ENCODE results near the gene TMCO6.

The TMCO6 gene

GRCh38 chr5:140674211-140674610 is 35.0 kb downstream of the TMCO6 start:
- DNase-seq: no peak

DNA sequence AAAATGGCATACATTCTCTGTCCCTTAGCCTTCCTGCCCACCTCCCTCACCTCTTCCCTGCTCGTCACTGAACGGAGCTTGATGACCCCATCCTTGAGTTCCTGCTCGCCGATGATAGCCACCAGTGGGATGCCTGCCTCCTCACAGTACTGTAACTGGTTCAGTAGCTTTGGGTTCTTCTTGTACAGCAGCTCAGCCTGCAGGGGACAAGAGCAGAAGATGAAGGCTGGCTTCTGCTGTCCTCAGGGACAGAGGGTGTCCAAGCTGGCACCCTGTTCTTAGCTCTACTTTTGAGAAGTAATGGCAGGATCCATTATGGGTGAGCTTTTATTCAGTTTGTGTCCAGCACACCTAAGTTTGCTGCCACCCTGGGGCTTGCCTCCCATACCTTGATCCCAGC is 35.4 kb downstream of the TMCO6 start:
- DNase-seq: no peak

DNA sequence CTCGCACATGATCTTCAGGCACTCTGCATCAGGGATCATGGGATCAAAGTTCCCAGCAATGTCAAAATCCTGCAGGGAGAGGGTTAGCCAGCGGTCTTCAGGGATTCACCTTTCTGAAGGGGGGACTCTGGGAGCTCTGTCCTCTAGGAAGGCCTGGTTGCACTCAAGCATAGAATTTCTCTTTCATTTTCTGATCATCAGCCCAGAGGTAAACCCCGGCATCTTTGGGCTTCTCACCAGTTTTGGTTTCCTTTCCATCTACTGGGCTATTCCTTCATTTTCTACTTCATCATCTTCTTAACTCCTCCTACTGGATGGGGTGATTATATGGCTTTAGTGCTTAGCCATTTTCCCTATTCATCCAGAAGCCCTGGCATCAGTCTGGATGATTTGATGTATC is 38.7 kb downstream of the TMCO6 start:
- no peak for DNase-seq

DNA sequence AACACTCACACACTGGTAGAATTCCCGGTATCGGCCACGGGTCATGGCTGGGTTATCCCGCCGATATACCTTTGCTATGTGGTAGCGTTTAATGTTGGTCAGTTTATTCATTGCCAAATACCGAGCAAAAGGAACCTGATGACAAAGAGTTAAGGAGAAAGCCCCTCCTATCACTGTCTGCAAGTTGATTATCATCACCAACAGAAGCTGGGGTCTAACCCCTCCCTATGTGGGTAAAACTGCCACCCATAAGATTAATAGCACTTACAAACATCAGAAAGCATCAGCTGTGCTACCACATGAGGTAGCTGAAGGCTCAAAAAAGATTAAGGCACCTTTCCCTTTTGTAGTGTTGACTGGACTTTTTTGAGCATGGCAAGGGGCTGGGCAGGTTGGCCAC is 39.7 kb downstream of the TMCO6 start:
- DNase-seq: no peak

- no peak for DNase-seq
Measured at GRCh38 chr5:140690376-140690932, 51.2 kb downstream of the TMCO6 start.

DNA sequence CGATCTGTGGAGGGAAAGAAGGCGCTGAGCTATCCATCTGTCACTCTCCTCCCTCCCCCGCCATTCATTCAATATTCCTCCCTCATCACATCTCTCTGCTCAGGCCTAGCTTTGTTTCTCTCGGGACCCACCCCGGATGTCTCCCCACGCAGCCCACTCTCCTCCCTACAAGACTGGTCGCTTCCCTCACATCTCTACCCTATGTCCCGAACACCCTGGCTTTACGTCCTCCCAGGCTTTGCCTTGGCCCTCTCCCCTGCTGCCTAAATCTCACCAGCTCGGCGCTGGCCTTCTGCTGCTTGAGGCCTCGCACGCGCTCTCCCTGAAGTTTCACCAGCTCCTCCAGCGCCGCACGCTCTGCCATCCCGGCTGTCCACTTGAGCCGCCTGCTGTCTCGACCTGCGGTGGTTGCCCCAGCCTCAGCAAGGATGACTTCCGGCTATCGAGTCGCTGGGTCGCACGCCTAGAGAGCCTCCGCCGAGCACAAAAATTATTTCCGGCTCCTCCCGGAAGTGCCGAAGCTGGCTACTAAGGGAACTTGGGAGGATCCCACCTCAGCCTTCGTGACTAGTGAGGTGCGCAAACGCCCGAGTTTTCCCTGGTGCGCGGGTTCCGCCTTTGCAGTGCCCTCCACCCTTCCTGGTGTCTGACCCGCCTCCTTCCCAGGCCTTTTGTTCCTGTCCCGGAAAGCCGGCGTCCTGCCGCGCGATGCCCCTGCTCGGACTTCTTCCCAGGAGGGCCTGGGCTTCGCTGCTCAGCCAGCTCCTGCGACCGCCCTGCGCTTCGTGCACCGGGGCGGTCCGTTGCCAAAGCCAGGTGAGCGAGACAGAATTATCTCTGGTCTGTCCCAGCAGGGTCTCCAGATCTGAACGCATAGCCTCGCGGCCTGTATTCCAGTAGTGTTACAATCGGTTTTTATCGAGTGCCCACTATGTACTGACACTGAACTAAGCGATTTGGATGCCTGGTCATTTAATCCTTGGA is 52.0 kb downstream of the TMCO6 start, which contains the start of the genes HARS1 and HARS2:
TSS of gene HARS1 (minus strand) at position 430 of the 984 bp plus-strand sequence. CDS start at position 364, 66 bp downstream.
TSS of gene HARS2 (plus strand) at position 515 of the 984 bp plus-strand sequence. CDS start at position 709, 194 bp downstream.
- DNase-seq: peak; percentile 89

DNA sequence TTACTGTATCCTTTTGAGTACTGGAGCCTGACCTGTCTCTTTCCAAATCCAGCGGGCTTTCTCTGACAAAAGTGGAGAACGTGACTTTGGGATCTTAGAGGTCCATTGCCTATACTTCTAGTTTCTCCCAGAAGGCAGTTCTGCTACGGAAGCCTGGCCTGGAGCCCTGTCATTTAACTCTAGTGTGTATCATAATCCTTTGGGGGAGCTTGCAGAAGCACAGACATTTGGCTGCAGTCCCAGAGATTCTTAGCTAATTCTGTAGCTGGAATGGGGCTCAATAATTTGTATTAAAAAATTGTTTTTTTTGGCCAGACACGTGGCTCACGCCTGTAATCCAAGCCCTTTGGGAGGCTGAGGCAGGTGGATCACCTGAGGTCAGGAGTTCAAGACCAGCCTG is 55.0 kb downstream of the TMCO6 start:
- DNase-seq: no peak
